Measurements from ENCODE around the gene SSBP1. TPM values are rescaled to one million over a fixed set of nuclear protein-coding genes. Genes with fewer than 3 reads are reported as not detected.

Gene SSBP1
- total RNA-seq, 1 experiment from 2014 or later, result 174 TPM

- TF ChIP-seq REST (IDR thresholded peaks at IDR 0.05; ENCODE audit: insufficient read depth in 1 of 2, low read depth in 2 of 2, low read length in 1 of 2) (no peak), TCF7L2 (IDR thresholded peaks at IDR 0.05; ENCODE audit: low read depth, low read length) (no peak), CTCF (IDR thresholded peaks at IDR 0.05) (no peak), SIN3A (IDR thresholded peaks at IDR 0.05; ENCODE audit: borderline replicate concordance, insufficient read depth, low read depth, low read length) (no peak), POLR2AphosphoS5 (IDR thresholded peaks at IDR 0.05; ENCODE audit: low read depth, low read length) (no peak)
- no TSS peak for BruUV-seq (replicated peaks)
- Histone ChIP-seq H3K4me3 (ENCODE audit: low read depth in 2 of 2, low read length in 2 of 2) (no peak overlapping the region), H3K27me3 (ENCODE audit: control insufficient read depth, insufficient read depth, low read length) (no peaks in the 10 kb centered on the region), H3K27ac (ENCODE audit: low read length) (no peak overlapping the region), H3K36me3 (ENCODE audit: control insufficient read depth, insufficient read depth, low read length) (no peaks in the 10 kb centered on the region), H3K4me1 (ENCODE audit: control insufficient read depth, insufficient read depth, low read length) (peaks cover 9% of the 10 kb centered on the region; the same call in 1 of the 2 replicates), H3K9me3 (ENCODE audit: control insufficient read depth, insufficient read depth, low read depth, low read length) (no peaks in the 10 kb centered on the region)
- intact Hi-C loops (cut with micrococcal nuclease; ENCODE audit: unreplicated experiment) (no loop called here), in situ Hi-C loops (cut with HindIII; ENCODE audit: low pct_unique_long_range_greater_than_20kb, low sequenced_read_pairs) (no loop called here)
- POLR2A ChIA-PET, result interaction anchor here (1.0 kb wide), 1 partner anchor 18 kb away, joined by 4 read pairs; no protein-coding TSS in a partner anchor
- DNase-seq (ENCODE audit: low read depth, low spot score), result no peak
- ATAC-seq, result no peak
- CTCF ChIA-PET, result no interaction called here
These were observed 41.8 kb upstream of the SSBP1 start for GRCh38 chr7:141696348-141696747.

- POLR2A ChIA-PET, result interaction anchor here (1.0 kb wide), 1 partner anchor 19 kb away, joined by 4 read pairs; no protein-coding TSS in a partner anchor
These were observed 40.8 kb upstream of the SSBP1 start for GRCh38 chr7:141697211-141697871.

More at GRCh38 chr7:141697211-141697871, 40.8 kb upstream of the SSBP1 start:
- Histone ChIP-seq H3K4me1 (ENCODE audit: control insufficient read depth, insufficient read depth, low read length) (peaks cover 9% of the 10 kb centered on the region; the same call in 1 of the 2 replicates), H3K27ac (ENCODE audit: low read length) (no peak overlapping the region), H3K27me3 (ENCODE audit: control insufficient read depth, insufficient read depth, low read length) (no peaks in the 10 kb centered on the region), H3K9me3 (ENCODE audit: control insufficient read depth, insufficient read depth, low read depth, low read length) (no peaks in the 10 kb centered on the region), H3K36me3 (ENCODE audit: control insufficient read depth, insufficient read depth, low read length) (no peaks in the 10 kb centered on the region), H3K4me3 (ENCODE audit: low read depth in 2 of 2, low read length in 2 of 2) (no peak overlapping the region)
- in situ Hi-C loops (cut with HindIII; ENCODE audit: low pct_unique_long_range_greater_than_20kb, low sequenced_read_pairs), result no loop called here
- no TSS peak for BruUV-seq (replicated peaks)
- ATAC-seq, result no peak
- intact Hi-C loops (cut with micrococcal nuclease; ENCODE audit: unreplicated experiment), result no loop called here
- DNase-seq (ENCODE audit: low read depth, low spot score), result no peak
- no peak for TF ChIP-seq REST (IDR thresholded peaks at IDR 0.05; ENCODE audit: insufficient read depth in 1 of 2, low read depth in 2 of 2, low read length in 1 of 2)
- no peak for TF ChIP-seq POLR2AphosphoS5 (IDR thresholded peaks at IDR 0.05; ENCODE audit: low read depth, low read length)
- no peak for TF ChIP-seq SIN3A (IDR thresholded peaks at IDR 0.05; ENCODE audit: borderline replicate concordance, insufficient read depth, low read depth, low read length)
- no peak for TF ChIP-seq CTCF (IDR thresholded peaks at IDR 0.05)
- no peak for TF ChIP-seq TCF7L2 (IDR thresholded peaks at IDR 0.05; ENCODE audit: low read depth, low read length)
- CTCF ChIA-PET, result no interaction called here

Data from Panc1 (cell line).